IPS-18a (cell line): Measurements from ENCODE around the gene ZNF337.
"Not testable (repeated sequence)": the region's sequence is repeated elsewhere in the genome, so short reads cannot be mapped to it uniquely, and the experiment has no call there.

Source experiments
- H3K27ac ChIP-seq: one replicate; pipeline ENCODE4 v1.5.1; 2013; ENCODE audit warnings: low read length
- H3K27me3 ChIP-seq: one replicate; pipeline ENCODE4 v1.6.1; 2013; ENCODE audit warnings: mild to moderate bottlenecking, low read length; ENCODE audit not compliant: control insufficient read depth, insufficient read depth
- H3K36me3 ChIP-seq: one replicate; pipeline ENCODE4 v1.6.1; 2013; ENCODE audit warnings: low read depth, low read length; ENCODE audit not compliant: control insufficient read depth
- H3K4me1 ChIP-seq: one replicate; pipeline ENCODE4 v1.6.1; 2013; ENCODE audit warnings: low read depth, low read length; ENCODE audit not compliant: control insufficient read depth
- H3K4me3 ChIP-seq: one replicate; pipeline ENCODE4 v1.5.1; 2013; ENCODE audit warnings: low read length
- H3K9ac ChIP-seq: one replicate; pipeline ENCODE4 v1.6.1; 2013; ENCODE audit warnings: mild to moderate bottlenecking, low read length, moderate library complexity
- H3K9me3 ChIP-seq: one replicate; pipeline ENCODE4 v1.6.1; 2013; ENCODE audit warnings: low read depth, low read length; ENCODE audit not compliant: control insufficient read depth

ZNF337 gene

GRCh38 chr20:25659999-25660398 is 36.7 kb downstream of the ZNF337 start:
- H3K4me3 ChIP-seq = no peak overlapping the region
- no peaks in the 10 kb centered on the region for H3K9me3 ChIP-seq
- peaks cover 5% of the 10 kb centered on the region for H3K4me1 ChIP-seq
- H3K36me3 ChIP-seq = no peaks in the 10 kb centered on the region
- H3K9ac ChIP-seq = no peak overlapping the region
- H3K27me3 ChIP-seq = no peaks in the 10 kb centered on the region
- H3K27ac ChIP-seq = no peak overlapping the region

DNA sequence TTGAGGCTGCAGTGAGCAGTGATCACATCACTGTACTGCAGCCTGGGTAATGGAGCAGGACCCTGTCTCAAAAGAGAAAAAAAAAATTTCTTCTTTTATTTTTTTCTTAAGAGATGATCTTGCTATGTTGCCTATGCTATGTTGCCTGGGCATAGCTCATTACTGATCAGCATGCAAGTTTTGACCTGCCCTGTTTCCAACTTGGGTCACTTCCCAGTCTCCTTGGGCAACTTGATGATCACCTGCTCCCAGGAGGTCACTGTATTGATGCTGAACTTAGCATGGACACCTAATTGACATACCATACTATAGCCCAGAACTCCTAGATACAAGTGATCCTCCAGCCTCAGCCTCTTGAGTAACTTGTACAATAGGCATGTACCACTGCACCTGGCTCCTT is 42.2 kb downstream of the ZNF337 start:
- Histone ChIP-seq H3K4me3 (no peak overlapping the region), H3K4me1 (peaks cover 5% of the 10 kb centered on the region), H3K9me3 (no peaks in the 10 kb centered on the region), H3K9ac (no peak overlapping the region), H3K27me3 (no peaks in the 10 kb centered on the region), H3K27ac (no peak overlapping the region), H3K36me3 (no peaks in the 10 kb centered on the region)

DNA sequence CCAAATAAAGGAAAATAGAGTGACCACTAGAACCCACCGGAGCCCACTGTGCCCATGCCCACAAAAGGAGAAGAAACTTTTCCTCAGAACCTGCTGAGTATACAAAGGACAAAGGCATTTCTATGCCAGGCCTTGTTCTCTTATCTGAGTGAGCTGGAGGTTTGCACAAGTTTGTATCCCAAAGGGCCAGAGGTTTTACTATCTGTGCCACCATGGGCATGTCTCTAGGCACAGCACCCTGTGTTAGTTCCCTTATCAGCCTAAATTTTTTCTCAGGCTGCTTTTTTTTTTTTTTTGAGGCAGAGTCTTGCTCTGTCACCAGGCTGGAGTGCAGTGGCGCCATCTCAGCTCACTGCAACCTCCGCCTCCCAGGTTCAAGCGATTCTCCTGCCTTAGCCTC is 43.8 kb downstream of the ZNF337 start:
- H3K9ac ChIP-seq, H3K36me3 ChIP-seq, H3K4me3 ChIP-seq, H3K27ac ChIP-seq, H3K4me1 ChIP-seq, H3K9me3 ChIP-seq, H3K27me3 ChIP-seq: not testable (repeated sequence)

- Histone ChIP-seq H3K27me3 (no peaks in the 10 kb centered on the region), H3K27ac (no peak overlapping the region), H3K4me3 (no peak overlapping the region), H3K4me1 (no peaks in the 10 kb centered on the region), H3K9ac (no peak overlapping the region), H3K36me3 (peaks cover 6% of the 10 kb centered on the region), H3K9me3 (peaks cover 4% of the 10 kb centered on the region)
Observed at GRCh38 chr20:25644814-25645213, 51.8 kb downstream of the ZNF337 start.

DNA sequence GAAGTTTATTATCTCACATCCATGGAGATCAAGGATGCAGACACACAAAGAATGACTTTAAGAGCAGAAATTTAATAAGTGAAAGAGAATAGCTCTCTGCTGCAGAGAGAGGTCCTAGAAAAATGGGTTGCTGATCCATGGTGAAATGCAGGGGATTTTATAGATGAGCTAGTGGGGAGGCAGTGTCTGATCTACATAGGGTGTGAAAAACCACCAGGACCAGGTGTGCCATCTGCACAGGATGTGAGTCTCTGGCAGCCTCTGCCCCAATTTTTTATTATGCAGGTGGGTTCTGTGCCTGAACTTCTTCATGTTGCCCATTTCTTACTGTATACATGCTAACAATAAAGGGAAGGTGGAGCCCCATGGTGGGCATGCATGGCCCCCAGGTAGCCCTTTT is 52.9 kb downstream of the ZNF337 start:
- Histone ChIP-seq H3K4me1 (no peaks in the 10 kb centered on the region), H3K36me3 (peaks cover 6% of the 10 kb centered on the region), H3K27ac (no peak overlapping the region), H3K27me3 (no peaks in the 10 kb centered on the region), H3K4me3 (no peak overlapping the region), H3K9me3 (peaks cover 4% of the 10 kb centered on the region), H3K9ac (no peak overlapping the region)

GRCh38 chr20:25637247-25637646 is 59.4 kb downstream of the ZNF337 start:
- no peak overlapping the region for H3K9ac ChIP-seq
- no peak overlapping the region for H3K27ac ChIP-seq
- H3K4me1 ChIP-seq = no peaks in the 10 kb centered on the region
- H3K9me3 ChIP-seq = peaks cover 17% of the 10 kb centered on the region
- H3K4me3 ChIP-seq = no peak overlapping the region
- no peaks in the 10 kb centered on the region for H3K27me3 ChIP-seq
- H3K36me3 ChIP-seq = no peaks in the 10 kb centered on the region

DNA sequence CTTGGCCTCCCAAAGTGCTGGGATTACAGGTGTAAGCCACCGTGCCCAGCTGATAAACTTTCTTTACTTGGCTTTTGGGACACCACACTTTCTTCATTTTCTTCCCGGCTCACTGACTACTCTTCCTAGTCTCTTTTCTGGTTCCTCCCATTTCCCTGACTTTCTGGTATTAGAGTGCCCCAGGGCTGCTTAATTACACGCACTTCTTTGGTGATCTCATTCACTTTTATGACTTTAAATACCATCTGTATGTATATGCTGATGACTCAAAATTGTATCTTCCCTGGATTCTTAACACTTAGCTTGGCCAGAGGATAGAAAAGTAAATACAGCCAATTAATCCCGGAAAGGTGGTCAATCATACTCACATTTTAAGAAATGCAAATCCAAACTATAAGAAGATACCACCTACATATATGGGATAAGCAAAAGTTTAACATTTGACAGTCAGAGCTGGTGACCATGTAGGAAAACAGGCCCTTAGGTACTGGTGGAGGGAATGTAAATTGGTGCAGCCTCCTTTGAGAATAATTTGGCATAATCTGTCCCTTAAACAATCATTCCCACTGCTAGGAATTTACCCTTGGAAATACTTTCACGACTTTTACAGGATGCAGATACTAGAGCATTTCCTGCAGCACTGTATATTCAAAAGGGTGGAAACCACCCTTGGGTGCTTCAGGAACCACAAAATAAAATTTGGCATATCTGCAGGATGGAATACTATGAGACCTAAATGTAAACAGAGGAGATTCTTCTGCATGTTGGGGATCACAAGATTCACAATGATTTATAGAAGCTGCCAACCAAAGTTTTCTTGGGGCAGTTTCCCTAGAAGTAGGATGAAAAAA is 63.5 kb downstream of the ZNF337 start:
- H3K27me3 ChIP-seq = no peaks in the 10 kb centered on the region
- no peak overlapping the region for H3K27ac ChIP-seq
- no peaks in the 10 kb centered on the region for H3K4me1 ChIP-seq
- no peak overlapping the region for H3K9ac ChIP-seq
- peaks cover 17% of the 10 kb centered on the region for H3K9me3 ChIP-seq
- H3K4me3 ChIP-seq = no peak overlapping the region
- H3K36me3 ChIP-seq = no peaks in the 10 kb centered on the region

DNA sequence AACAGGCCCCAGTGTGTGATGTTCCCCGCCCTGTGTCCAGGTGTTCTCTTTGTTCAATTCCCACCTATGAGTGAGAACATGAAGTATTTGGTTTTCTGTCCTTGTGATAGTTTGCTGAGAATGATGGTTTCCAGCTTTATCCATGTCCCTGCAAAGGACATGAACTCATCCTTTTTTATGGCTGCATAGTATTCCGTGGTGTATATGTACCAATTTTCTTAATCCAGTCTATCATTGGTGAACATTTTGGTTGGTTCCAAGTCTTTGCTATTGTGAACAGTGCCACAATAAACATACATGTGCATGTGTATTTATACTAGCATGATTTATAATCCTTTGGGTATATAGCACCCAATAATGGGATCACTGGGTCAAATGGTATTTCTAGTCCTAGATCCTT is 66.0 kb downstream of the ZNF337 start:
- H3K27me3 ChIP-seq, H3K4me3 ChIP-seq, H3K4me1 ChIP-seq, H3K9ac ChIP-seq, H3K9me3 ChIP-seq, H3K36me3 ChIP-seq, H3K27ac ChIP-seq: not testable (repeated sequence)

GRCh38 chr20:25629816-25630499 is 66.7 kb downstream of the ZNF337 start:
- Histone ChIP-seq H3K27me3 (no peaks in the 10 kb centered on the region), H3K4me1 (peaks cover 11% of the 10 kb centered on the region), H3K27ac (no peak overlapping the region), H3K9ac (no peak overlapping the region), H3K4me3 (no peak overlapping the region), H3K36me3 (no peaks in the 10 kb centered on the region), H3K9me3 (no peaks in the 10 kb centered on the region)

DNA sequence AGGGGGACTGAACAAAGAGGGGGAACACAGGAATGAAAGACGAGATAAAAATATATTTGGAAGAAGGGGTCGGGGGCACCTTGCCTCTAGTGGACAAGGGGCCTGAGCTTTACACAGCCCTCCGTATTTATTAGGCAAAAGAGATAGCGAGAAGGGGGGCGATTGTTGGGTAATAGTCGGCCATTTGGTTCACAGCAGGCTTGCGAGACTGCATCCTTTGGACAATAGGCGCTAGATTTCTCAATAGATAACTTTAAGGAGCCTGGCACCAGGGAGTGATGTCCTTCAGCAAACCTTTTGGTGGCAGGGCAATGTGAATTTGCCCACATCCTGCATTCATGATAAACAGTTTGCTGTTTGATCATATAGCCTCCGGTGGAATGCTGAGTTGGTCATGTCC is 69.9 kb downstream of the ZNF337 start:
- H3K9me3 ChIP-seq = no peaks in the 10 kb centered on the region
- peaks cover 18% of the 10 kb centered on the region for H3K27me3 ChIP-seq
- peaks cover 19% of the 10 kb centered on the region for H3K4me1 ChIP-seq
- H3K4me3 ChIP-seq = no peak overlapping the region
- H3K36me3 ChIP-seq = no peaks in the 10 kb centered on the region
- H3K27ac ChIP-seq = no peak overlapping the region
- H3K9ac ChIP-seq = no peak overlapping the region

GRCh38 chr20:25624500-25624939 is 72.1 kb downstream of the ZNF337 start:
- peaks cover 19% of the 10 kb centered on the region for H3K4me1 ChIP-seq
- H3K36me3 ChIP-seq = no peaks in the 10 kb centered on the region
- H3K9me3 ChIP-seq = no peaks in the 10 kb centered on the region
- H3K4me3 ChIP-seq = peak overlapping the region; percentile 63
- peak overlapping the region; percentile 86 for H3K9ac ChIP-seq
- H3K27ac ChIP-seq = no peak overlapping the region
- peaks cover 18% of the 10 kb centered on the region for H3K27me3 ChIP-seq
